CD4-positive, alpha-beta T cell treated with Interleukin-12 subunit alpha and Interleukin-12 subunit beta, for 1 hour (primary cell): ENCODE measurements around the gene BCO1.
"Not testable (repeated sequence)": the region's sequence is repeated elsewhere in the genome, so short reads cannot be mapped to it uniquely, and the experiment has no call there.

Source experiments
- DNase-seq: peaks from one replicate; pipeline ENCODE4 v3.0.0-alpha.2; 2020

The BCO1 gene, protein sequence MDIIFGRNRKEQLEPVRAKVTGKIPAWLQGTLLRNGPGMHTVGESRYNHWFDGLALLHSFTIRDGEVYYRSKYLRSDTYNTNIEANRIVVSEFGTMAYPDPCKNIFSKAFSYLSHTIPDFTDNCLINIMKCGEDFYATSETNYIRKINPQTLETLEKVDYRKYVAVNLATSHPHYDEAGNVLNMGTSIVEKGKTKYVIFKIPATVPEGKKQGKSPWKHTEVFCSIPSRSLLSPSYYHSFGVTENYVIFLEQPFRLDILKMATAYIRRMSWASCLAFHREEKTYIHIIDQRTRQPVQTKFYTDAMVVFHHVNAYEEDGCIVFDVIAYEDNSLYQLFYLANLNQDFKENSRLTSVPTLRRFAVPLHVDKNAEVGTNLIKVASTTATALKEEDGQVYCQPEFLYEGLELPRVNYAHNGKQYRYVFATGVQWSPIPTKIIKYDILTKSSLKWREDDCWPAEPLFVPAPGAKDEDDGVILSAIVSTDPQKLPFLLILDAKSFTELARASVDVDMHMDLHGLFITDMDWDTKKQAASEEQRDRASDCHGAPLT

GRCh38 chr16:81238296-81239011, at the start of gene BCO1:
TSS of gene BCO1 (plus strand) at chr16:81238689. CDS start at chr16:81238909, 220 bp downstream.
- no peak for DNase-seq

- no peak for DNase-seq
Measured at GRCh38 chr16:81189100-81189664, 49.3 kb upstream of the BCO1 start.

GRCh38 chr16:81190667-81191066, 47.8 kb upstream of the BCO1 start:
- DNase-seq = no peak

DNA sequence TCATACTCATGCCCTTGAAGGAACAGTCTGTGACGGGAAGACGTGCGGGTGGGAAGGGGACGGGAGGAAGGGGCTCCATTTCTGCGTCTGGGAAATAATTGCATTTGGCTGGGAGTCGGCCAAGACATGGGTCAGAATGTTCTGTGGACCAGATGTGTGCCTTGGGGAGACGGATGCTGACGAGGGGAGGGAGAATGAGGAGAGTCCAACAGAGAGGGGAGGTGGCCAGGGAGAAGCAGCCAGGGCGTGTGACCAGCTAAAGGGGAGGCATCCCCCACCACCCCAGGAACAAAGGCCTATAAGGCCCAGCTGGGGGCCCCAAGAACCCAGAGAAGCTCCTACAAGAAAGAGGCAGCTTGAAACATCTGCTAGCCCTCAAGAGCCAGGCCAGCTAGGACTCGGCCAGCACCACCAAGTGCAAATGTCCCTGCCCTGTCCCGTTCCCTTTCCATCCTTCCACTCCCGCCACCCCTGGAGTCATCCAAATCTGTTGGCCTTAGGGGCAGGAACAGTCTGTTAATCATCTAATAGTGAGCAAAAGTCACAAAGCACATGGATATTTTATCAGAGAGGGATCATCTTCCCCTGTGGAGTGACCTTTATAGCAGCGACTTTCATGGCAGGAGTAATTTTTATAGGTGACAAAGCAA, 42.5 kb upstream of the BCO1 start:
- no peak for DNase-seq

DNA sequence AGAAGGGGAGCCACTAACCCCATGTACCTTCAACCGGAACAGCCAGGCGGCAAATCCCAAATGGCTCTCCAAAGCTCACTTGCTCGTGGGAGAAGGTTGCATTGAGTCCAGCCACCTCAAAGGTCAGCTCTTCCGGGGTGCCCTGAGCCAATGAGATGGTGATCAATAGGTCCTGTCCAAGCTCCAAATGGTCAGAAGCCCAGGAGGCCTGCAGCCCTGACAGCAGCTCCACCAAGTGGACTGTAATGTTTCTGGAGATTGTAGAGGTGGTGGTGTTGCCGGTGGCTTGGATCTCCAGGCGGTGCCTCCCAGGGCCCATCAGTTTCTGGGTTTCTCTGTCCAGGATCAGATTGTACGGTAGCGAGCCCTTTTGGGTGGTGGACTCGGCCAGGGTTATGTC, 39.9 kb upstream of the BCO1 start:
- no peak for DNase-seq

GRCh38 chr16:81201267-81201666, 37.2 kb upstream of the BCO1 start:
- no peak for DNase-seq

DNA sequence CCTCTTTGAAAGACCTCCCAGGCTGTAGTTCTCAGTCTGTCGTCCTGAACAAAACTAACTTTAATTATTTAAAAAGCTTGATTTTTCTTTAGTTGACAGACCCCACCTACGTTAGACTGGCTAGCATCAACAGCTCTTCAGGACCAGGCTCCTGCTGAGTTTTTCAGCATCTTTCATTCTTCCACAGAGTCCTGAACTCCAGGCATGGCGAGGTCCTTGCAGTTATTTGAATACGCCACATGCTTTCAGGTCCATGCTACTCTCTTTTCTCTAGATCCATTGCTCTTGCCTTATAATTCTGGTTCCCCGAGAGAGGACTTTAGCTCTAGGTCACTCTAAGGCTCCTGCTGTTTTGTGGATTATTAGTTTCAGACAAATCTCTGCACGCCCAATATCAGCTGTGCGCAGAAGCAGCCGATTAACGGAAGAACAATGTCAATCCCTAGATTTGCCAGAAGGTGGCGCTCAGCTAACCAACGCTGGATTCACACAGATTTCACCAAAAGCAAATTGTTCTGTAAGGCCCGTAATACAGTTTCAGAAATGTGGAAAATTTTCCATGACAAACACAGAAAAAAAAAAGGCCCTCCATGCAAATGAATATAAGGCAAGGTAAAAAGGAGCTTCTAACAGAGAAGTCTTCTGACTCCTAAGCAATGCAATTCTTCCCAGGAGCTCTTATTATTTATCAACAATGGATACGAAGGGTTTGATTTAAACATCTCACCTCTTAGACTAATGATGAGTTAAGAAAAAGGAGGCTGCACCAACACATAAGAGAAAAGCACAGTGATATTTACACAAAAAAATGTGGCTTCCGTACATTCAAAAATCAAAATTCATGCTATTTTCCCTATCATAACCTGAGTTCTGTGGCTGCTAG, 33.5 kb upstream of the BCO1 start:
- DNase-seq = peak; percentile 18

GRCh38 chr16:81207076-81207475, 31.4 kb upstream of the BCO1 start:
- no peak for DNase-seq

DNA sequence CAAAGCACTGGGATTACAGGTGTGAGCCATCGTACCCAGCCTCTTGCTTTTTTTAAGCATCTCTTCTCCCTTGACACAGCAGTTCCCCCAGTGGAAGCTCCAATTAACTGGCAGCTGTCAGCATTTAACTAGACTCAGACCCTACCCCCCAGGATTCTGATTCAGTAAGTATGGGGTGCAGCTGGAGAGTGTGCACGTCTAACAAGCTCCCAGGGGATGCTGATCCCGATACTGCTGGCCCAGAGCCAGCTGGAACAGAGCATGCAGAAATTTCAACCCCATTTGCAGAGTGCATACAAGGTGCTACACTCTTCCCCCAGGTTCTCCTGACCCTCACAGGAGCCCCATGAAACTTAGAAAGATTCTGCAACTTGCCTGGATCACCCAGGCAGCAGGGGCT, 27.7 kb upstream of the BCO1 start:
- DNase-seq = no peak

DNA sequence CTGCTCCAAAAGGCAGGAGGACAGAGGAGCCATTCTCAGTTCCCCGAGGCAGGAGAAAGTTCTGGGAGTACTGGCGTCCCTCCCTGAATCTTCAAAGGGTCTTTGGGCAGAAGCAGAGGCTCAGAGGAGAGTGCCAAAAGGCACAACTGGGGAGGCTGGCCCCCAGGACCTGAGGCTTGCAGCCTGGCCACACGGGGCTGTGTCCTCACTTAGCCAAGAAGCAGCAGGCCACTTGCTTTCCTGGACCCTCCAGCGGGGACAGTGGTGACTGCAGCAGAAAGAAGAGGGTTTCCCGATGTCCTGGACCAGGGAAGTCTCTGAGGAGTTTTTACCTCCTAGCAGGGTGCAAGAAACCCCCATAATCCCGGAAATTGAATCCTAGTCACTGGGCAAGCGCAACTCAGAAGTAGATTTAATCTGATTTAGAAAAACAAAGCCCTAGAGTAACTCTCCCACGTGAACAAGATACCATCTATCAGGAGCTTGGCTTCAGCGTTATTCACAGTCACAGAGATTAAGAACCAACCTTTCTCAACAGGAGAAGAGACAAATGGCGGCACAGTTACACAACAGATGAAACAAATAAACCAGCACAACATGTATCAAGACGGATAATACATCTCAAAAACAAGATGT, 25.5 kb upstream of the BCO1 start:
- no peak for DNase-seq

- no peak for DNase-seq
Measured at GRCh38 chr16:81214745-81215166, 23.7 kb upstream of the BCO1 start.

DNA sequence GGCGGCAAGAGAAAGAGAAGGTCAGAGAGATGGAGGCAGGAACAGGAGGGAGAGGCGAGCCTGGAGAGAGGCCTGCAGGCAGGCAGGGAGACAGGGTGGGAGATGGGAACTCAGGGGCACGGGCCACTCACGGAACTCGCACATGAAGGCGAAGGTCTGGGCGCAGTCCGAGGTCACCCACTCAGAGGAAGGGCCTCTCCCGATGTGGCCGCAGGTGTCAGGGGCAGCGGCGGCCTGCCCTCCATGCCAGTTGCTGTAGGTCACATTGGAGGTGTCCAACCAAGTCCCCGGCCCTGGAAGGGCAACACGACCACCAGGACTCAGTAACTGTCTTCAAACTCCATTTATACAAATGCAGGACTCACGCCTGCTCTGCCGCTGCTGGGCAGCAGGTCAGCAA, 22.4 kb upstream of the BCO1 start:
- no peak for DNase-seq

DNA sequence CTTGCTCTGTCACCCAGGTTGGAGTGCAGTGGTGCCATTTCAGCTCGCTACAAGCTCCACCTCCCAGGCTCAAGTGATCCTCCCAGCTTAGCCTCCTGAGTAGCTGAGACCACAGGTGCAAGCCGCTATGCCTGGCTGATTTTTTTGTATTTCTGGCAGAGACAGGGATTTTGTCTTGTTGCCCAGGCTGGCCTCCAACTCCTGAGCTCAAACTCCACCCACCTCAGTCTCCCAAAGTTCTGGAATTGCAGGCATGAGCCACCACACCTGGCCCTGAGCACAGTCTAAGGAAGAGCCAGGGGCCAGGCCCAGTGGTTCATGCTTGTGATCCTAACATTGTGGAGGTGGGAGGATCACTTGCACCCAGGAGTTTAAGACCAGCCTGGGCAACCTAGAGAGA, 21.8 kb upstream of the BCO1 start:
- DNase-seq = no peak

- no peak for DNase-seq
Measured at GRCh38 chr16:81219151-81219550, 19.3 kb upstream of the BCO1 start.

GRCh38 chr16:81220349-81220748, 18.1 kb upstream of the BCO1 start:
- no peak for DNase-seq

DNA sequence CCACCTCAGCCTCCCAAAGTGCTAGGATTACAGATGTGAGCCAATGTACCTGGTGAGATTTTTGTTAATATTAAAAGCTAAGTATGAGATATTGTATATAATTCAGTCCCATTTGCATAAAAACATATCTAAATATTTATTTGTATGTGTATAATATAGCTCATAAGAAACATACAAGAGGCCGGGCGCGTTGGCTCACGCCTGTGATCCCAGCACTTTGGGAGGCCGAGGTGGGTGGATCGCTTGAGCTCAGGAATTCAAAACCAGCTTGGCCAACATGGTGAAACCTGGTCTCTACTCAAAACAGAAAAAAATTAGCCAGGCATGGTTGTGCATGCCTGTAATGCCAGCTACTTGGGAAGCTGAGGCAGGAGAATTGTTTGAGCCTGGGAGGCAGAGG, 16.8 kb upstream of the BCO1 start:
- no peak for DNase-seq

- no peak for DNase-seq
Measured at GRCh38 chr16:81224824-81225223, 13.7 kb upstream of the BCO1 start.

- DNase-seq = not testable (repeated sequence)
Measured at GRCh38 chr16:81225697-81226096, 12.8 kb upstream of the BCO1 start.

DNA sequence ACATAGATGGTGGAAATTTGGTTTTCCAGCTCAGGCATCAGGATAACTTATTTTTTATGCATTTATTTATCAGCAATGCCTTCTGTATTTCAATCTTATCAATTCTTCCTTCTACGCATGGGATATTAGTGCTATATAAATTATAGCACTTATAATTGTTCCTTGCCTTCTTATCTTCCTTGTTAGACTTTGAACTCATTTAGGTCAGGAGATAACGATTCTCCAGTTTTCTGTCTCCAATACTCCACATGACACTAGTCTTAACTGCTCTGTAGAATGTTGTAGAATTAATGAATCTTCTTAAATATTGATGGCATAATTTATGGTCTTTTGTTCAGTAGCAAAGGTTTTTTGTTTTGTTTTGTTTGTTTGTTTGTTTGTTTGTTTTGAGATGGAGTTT, 10.7 kb upstream of the BCO1 start:
- no peak for DNase-seq

- DNase-seq = no peak
Measured at GRCh38 chr16:81229811-81230210, 8.7 kb upstream of the BCO1 start.

GRCh38 chr16:81231014-81231413, 7.5 kb upstream of the BCO1 start:
- no peak for DNase-seq
